Activated CD4-positive, CD25-positive, alpha-beta regulatory T cell (primary cell): ENCODE measurements around the gene THOC6.

Experiments used
- DNase-seq, 4 experiments: peaks; one replicate each; lab custom pipeline; 2025; lab: John Stamatoyannopoulos, UW

THOC6 gene

DNA sequence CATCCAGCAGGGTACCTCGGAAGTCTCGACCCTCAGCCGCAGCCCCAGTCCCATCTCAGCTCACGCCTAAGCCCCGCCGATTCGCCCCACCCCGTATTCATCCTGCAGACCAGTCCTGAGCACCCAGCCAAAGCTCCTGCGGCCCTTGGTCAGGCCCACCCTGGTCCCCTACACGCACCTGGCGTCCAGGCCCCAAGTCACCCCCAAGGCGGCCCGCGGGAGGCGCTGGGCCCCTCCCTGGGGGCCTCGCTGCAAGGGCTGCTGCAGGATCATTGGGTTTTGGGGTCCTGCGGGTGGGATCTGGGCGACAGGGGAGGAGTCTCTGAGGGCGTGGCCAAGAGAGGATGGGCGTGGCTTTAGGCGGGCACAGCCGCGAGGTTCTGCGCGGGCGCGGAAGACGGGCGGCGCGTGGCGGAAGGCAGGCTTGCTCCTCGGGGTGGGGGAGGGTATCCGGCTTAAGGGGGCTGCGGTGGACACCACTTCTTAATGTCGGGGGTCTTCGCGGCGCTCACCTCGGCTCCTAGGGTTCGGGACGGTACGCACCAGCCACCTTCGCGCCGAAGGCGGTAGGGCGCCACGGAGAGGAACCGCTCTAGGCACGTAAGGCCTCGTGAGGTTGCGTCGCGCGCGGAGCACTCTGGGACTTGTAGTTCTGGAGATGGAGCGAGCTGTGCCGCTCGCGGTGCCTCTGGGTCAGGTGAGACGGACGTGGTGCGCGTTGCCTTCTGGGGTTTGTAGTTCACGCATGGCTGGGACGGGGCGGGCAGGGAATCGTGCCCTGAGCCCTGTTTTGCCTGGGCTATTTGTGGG, at the start of gene THOC6, which contains the start of gene HCFC1R1:
Gene THOC6 (plus strand): TSS at position 367 of the 810 bp plus-strand sequence. CDS start 292 bp downstream, at position 659.
Gene HCFC1R1 (minus strand): TSS at position 274 of the 810 bp plus-strand sequence. CDS start 1 bp downstream, at position 273.
- peak; percentile 88 to 90 (median 90) for DNase-seq

GRCh38 chr16:2974319-2975056, 49.3 kb upstream of the THOC6 start:
- DNase-seq, result no peak

DNA sequence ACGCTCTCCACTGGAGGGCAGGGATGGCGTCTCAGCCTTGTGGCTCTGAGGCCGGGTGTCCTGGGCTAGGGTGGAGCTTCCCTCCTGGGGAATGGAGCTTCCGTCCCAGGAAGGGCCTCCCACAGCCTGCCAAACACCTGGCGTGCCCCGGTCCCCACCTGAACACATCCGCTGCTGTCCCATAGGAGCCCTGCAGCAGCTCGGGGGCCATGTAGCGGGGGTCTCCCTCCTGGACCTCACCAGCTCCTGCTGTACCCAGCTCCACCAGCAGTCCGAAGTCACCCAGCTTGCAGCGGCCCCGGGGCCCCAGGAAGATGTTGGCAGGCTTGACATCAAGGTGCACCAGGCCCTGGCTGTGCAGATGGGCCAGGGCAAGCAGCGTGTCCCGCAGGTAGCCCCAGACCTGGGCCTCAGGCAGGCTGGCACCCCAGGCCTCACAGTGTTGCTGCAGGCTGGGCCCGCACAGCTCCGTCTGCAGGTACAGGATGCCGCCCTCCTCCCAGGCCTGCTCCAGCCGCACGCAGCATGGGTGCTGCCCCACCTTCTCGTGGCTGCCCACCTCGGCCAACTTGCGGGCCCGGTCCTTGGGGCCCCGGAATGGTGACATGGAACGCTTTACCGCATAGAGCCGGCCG, 48.6 kb upstream of the THOC6 start:
- DNase-seq, result no peak

DNA sequence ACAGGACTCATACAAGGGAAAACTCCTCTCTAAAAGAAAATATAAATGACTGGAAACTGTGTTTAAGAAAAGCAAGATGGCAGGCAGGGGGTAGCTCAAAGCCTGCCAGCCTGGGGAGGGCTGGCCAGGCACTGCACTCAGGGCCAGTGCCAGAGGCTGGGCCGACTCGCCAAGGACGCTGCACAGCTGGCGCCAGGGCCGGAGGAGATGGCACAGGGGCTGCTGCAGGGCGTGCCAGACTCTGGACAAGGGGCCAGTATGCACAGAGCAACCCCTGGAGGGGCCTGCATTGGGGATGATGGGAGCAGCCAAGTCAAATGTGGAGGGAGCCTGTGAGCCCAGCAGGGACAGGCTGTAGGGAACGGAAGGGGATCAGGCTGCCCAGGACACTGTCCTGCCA, 47.6 kb upstream of the THOC6 start:
- DNase-seq, result no peak

- no peak for DNase-seq
Measured at GRCh38 chr16:2976673-2977072, 47.2 kb upstream of the THOC6 start.

DNA sequence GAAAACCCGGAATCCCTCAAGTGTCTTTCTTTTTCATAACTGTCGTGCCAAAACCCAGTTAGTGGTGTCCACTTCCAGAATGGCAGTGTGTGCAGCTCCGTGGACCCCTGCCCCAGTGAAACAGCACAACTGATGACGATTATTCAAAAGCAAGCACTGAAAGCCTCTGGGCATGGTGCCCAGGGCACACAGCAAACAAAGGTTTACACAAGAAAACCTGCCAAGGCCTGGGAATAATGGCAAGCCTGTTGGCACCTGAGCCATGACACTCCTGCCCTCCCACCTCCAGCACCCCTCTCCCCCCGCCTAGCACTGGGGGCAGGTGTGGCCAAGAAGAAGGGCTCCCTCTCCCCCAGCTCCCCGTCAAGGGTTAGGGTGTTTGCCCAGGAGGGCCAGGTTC, 46.4 kb upstream of the THOC6 start:
- DNase-seq, result no peak

- DNase-seq, result no peak
Measured at GRCh38 chr16:2979669-2980226, 44.1 kb upstream of the THOC6 start.

DNA sequence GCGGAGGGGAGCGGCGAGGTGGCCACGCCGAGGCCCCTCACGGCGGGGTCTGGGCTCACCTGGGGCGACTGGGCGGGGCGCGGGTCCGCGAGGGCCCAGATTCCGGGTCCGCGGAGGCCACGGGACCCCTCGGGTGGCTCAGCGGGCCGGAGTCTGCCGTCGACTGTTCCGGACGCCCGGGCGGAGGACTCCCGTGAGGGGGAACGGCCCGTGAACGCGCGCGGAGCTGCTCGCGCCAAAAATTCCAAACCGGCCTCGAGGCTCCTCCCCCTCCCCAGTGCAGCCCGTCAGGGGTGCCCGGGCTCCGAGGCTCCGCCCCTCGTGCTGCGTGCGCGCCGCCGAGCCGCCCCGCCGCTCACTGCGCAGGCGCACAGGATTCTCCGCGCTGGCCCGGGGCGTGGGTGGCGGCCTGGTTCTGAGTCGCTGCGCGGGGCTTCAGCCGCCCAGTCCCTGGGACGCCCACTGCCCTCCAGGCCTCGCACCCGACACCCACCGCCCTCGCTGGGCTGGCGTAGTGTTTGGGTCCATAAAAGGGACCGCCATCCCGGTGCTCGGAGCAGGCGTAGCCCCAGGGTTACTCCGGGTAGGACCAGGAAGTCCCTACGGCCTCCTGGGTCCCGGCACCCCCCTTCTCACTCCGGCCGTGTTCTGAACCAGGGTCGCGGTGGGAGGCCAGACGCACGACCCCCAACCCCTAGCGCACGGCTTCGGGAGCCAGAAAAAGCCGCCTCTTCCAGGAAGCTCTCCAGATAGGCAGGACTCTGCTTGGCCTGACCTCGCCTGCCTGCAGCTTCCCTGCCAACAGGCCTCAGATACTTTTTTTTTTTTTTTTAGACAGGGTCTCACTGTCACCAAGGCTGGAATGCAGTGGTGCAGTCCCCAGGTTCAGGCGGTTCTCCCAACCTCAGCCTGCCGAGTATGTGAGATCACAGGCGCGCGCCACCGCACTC, 43.3 kb upstream of the THOC6 start, which contains the start of gene PKMYT1:
Gene PKMYT1 (minus strand): TSS at position 220 of the 950 bp plus-strand sequence. CDS start 789 bp downstream, outside the sequence.
- DNase-seq, result peak; percentile 88 to 92 (median 90)

DNA sequence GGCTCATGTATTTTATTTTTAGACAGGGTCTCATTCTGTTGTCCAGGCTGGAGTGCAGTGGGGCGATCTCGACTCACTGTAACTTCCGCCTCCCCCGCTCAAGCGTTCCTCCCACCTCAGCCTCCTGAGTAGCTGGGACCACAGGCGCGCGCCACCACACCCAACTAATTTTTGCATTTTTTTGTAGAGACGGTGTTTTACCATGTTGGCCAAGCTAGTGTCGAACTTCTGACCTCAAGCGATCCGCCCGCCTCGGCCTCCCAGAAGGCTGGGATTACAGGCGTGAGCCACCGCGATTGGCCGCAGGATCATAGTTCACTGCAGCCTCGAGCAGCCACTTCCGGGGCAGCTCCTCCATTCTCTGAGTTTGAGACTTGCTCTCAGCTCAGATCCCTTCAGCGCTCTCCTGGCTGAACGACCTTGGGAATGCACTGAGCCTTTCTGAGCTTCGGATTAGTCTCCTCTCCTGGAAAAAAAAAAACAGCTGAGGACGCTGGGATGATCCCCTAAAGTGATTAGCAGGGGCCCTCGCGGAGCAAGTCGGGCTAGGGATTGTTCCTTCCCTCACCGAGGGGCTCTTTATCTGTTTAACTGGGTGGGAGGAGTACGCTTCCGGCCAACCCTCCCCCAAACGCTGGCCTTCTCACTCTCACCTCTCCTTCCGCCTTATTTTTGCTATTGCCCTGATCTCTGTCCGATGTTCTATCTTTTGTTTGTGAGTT, 42.5 kb upstream of the THOC6 start:
- no peak for DNase-seq

- DNase-seq, result no peak
Measured at GRCh38 chr16:2981899-2982250, 42.0 kb upstream of the THOC6 start.

DNA sequence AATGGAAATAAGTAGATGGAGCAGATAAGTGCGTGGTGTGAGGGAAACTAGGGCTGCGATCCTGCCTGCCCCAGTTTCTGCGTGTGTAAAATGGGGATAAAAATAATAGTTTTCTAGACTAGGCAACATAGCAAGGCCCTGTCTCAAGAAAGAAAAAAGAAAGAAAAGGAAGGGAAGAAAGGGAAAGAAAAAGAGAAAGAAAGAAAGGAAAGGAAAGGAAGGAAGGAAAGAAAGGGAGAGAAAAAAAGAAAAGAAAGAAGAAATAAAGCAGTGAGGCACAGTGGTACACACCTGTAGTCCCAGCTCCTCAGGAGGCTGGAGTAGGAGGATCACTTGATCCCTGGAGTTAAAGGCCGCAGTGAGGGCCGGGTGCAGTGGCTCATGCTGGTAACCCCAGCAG, 41.4 kb upstream of the THOC6 start:
- DNase-seq, result no peak

DNA sequence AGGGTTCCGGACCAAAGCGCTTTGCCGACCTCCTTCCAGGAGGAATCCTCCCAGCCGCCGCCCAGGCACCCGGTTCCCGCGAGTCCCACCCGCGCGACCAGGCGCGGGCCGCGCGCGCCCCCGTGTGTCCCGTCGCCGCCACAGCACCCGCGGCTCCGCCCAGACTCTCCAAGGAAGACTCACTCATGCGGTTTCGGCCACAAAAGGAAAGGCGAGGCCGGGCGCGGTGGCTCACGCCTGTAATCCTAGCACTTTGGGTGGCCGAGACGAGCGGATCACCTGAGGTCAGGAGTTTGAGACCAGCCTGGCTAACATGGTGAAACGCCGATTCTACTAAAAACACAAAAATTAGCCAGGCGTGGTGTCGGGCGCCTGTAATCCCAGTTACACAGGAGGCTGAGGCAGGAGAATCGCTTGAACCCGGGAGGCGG, 40.1 kb upstream of the THOC6 start:
- DNase-seq, result peak; percentile 40 to 53 (median 44)

- no peak for DNase-seq
Measured at GRCh38 chr16:2985462-2985861, 38.4 kb upstream of the THOC6 start.

DNA sequence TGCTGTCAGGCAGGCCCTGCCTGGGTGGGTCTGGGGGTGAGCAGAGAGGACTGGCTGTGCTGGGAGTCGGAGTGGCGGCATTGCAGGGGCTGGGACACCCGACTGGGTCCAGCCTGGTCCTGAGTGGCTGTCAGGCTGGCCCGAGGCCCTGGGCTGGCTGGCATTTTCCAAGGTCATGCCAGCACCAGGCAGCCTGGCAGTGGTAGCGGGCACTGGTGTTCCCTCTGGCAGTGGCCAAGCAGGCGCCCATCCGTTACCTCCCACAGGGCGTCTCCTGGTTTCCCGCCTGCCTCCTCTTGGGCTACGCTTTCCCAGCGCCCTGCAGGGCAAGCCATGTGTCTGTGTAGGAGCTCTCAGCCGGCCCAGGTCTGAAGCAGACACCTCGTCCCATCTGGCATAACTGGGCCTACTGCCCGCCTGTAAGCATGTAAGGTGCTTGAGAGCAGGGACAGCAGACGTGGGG, 37.9 kb upstream of the THOC6 start:
- no peak for DNase-seq

- no peak for DNase-seq
Measured at GRCh38 chr16:2986623-2987188, 37.1 kb upstream of the THOC6 start.

DNA sequence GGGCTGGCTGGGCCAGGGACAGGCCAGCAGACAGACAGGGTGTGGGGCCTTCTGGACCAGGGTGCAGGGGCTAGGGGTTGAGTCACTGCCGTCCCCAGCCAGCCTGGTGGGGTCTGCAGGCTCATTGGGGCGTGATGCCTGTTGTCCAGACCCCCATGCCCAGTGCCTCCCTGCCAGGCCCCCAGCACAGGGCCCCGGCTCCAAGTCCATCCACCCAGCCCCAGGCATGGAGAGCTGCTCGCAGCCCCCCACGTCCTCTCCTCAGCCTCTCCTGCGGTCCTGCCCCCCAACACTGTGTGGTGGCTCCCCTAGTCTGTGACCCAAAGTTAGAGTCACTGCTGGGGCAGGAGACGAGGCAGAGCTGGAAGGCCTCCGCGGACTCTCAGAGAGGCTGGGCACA, 36.5 kb upstream of the THOC6 start:
- no peak for DNase-seq

DNA sequence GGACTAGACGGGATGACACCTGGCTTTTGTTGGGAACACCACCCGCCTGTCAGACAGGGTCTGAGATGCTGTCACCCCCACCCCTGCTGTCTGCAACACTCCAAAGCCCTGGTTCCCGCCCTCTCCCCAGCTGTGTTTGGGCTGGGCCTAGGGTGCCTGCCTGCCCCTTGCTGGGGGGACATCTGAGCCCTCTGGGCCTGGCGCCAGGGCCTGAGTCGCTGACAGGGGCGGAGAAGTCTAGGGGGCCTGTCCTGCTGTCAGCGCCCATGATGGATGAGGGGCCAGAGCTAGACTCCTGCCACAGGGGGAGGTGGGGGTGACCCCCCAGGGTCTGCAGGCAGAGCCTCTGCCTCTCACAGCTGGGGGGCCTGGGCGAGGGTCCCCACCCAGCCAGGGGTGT, 36.0 kb upstream of the THOC6 start:
- DNase-seq, result no peak

DNA sequence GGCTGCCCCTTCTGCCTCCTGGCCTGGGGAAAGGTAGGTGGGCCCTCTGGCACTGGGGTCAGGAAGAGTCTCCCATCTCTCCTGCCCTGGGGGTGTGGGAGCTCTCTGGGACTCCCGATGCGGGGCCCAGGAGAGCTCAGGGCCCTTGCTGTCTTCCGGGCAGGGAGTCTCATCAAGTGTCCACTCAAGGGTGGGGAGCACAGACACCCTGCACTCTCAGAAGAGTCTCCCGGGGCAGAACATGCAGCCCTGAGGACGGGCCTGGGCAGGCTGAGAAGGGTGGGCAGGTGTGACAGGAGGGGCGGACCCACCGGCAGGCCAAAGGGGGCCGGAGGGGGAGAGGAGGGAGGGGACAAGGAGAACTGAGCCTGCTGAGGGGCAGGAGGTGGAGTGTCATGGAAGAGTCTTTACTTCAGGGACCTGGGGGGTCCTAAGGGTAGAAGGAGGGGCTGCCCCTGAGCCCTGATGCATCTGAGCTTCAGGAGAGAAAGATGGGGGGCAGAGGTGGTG, 35.2 kb upstream of the THOC6 start:
- no peak for DNase-seq

- DNase-seq, result no peak
Measured at GRCh38 chr16:2990891-2991290, 32.9 kb upstream of the THOC6 start.
